WTC11 (cell line): Measurements from ENCODE around the gene ARHGAP35.

Experiments used
- CTCF ChIP-seq: fragments of 200-600 bp; IDR thresholded peaks from 2 replicates; pipeline ENCODE4 v1.8.0; 2022; ENCODE audit warnings: antibody characterized with exemption
- E2F4 ChIP-seq: sonication (generic); formaldehyde crosslinking; IDR thresholded peaks from 2 replicates; pipeline ENCODE4 v1.8.1; 2022; ENCODE audit warnings: low read depth, mild to moderate bottlenecking, moderate library complexity, missing genetic modification reagents, borderline replicate concordance
- FOXP1 ChIP-seq: sonication (generic); formaldehyde crosslinking; IDR thresholded peaks from 2 replicates; pipeline ENCODE4 v1.8.0; 2022; ENCODE audit warnings: missing genetic modification reagents, mild to moderate bottlenecking, moderate library complexity, borderline replicate concordance
- JUN ChIP-seq: sonication (generic); formaldehyde crosslinking; IDR thresholded peaks from 2 replicates; pipeline ENCODE4 v1.8.0; 2023; ENCODE audit warnings: mild to moderate bottlenecking, missing genetic modification reagents
- KAT7 ChIP-seq: sonication (generic); formaldehyde crosslinking; IDR thresholded peaks from 2 replicates; pipeline ENCODE4 v1.8.1; 2023; ENCODE audit warnings: missing genetic modification reagents, mild to moderate bottlenecking, borderline replicate concordance
- MLX ChIP-seq: sonication (generic); formaldehyde crosslinking; IDR thresholded peaks from 2 replicates; pipeline ENCODE4 v1.8.1; 2023; ENCODE audit warnings: mild to moderate bottlenecking, missing genetic modification reagents, moderate library complexity
- NR3C1 ChIP-seq: sonication (generic); formaldehyde crosslinking; conservative IDR thresholded peaks from 2 replicates; pipeline ENCODE4 v1.8.1; 2023; ENCODE audit warnings: low read depth, mild to moderate bottlenecking, missing genetic modification reagents
- STAT6 ChIP-seq: sonication (generic); formaldehyde crosslinking; conservative IDR thresholded peaks from 2 replicates; pipeline ENCODE4 v1.8.1; 2023; ENCODE audit warnings: mild to moderate bottlenecking, low read depth, missing genetic modification reagents, moderate library complexity
- TEAD1 ChIP-seq: sonication (generic); formaldehyde crosslinking; IDR thresholded peaks from 2 replicates; pipeline ENCODE4 v1.8.0; 2022; ENCODE audit warnings: mild to moderate bottlenecking, missing genetic modification reagents
- ZNF423 ChIP-seq: fragments of 250-450 bp; sonication (Bioruptor Pico); IDR thresholded peaks from 2 replicates; pipeline ENCODE4 v2.1.2; 2022; ENCODE audit warnings: mild to moderate bottlenecking, moderate library complexity
- ZNF532 ChIP-seq: fragments of 250-450 bp; sonication (Bioruptor Pico); IDR thresholded peaks from 2 replicates; pipeline ENCODE4 v1.9.0; 2021; ENCODE audit warnings: mild to moderate bottlenecking, borderline replicate concordance

GRCh38 chr19:46903458-46903857 is 42.7 kb downstream of the ARHGAP35 start:
- TF ChIP-seq E2F4 (CRISPR knock-in tag) (no peak), ZNF532 (CRISPR knock-in tag) (no peak), NR3C1 (no peak), TEAD1 (CRISPR knock-in tag) (no peak), FOXP1 (no peak), CTCF (no peak), JUN (CRISPR knock-in tag) (no peak), KAT7 (CRISPR knock-in tag) (no peak), MLX (no peak), STAT6 (no peak), ZNF423 (no peak)
